Neuronal stem cell (in vitro differentiated cells): Measurements from ENCODE around the gene SMURF2.

Experiments
- DNase-seq: peaks from one replicate; pipeline ENCODE4 v3.0.0-alpha.2; 2013; ENCODE audit warnings: low spot score
- H2AFZ ChIP-seq: one replicate; pipeline ENCODE4 v1.6.1; 2013; ENCODE audit warnings: mild to moderate bottlenecking, low read length, inconsistent platforms
- H2AK5ac ChIP-seq: 2 replicates; pipeline ENCODE4 v1.6.1; 2013; ENCODE audit warnings: low read depth, mild to moderate bottlenecking, inconsistent platforms, low read length, moderate library complexity, mixed read lengths
- H2BK120ac ChIP-seq: 2 replicates; pipeline ENCODE4 v1.6.1; 2013; ENCODE audit warnings: low read depth, mild to moderate bottlenecking, inconsistent platforms, low read length, moderate library complexity, mixed read lengths
- H2BK12ac ChIP-seq: one replicate; pipeline ENCODE4 v1.6.1; 2013; ENCODE audit warnings: low read length, inconsistent platforms
- H2BK15ac ChIP-seq: 2 replicates; pipeline ENCODE4 v1.6.1; 2013; ENCODE audit warnings: mild to moderate bottlenecking, low read length, inconsistent platforms, mixed read lengths
- H2BK5ac ChIP-seq: one replicate; pipeline ENCODE4 v1.6.1; 2013; ENCODE audit warnings: inconsistent platforms, mild to moderate bottlenecking, low read length, moderate library complexity
- H3K14ac ChIP-seq: one replicate; pipeline ENCODE4 v1.6.1; 2013; ENCODE audit warnings: low read length, inconsistent platforms
- H3K18ac ChIP-seq: 2 replicates; pipeline ENCODE4 v1.6.1; 2013; ENCODE audit warnings: low read length, inconsistent platforms
- H3K23ac ChIP-seq: 2 replicates; pipeline ENCODE4 v1.6.1; 2013; ENCODE audit warnings: low read depth, mild to moderate bottlenecking, mixed read lengths, low read length, inconsistent platforms; ENCODE audit not compliant: poor library complexity
- H3K27ac ChIP-seq: replicated peaks from 3 replicates; pipeline ENCODE4 v1.5.1; 2013; ENCODE audit warnings: low read length, inconsistent platforms
- H3K27me3 ChIP-seq, 3 experiments: 2 replicates each; pipeline ENCODE4 v1.6.1; 2013; ENCODE audit warnings: low read length in 3 of 3, mild to moderate bottlenecking in 2 of 3, inconsistent platforms in 1 of 3, low read depth in 1 of 3, mixed read lengths in 1 of 3, moderate library complexity in 1 of 3; ENCODE audit not compliant: control insufficient read depth in 3 of 3, insufficient read depth in 3 of 3
- H3K36me3 ChIP-seq, 2 donors: replicated peaks in 1 of 2; 2 replicates each; pipeline ENCODE4 v1.6.1; 2013; ENCODE audit warnings: low read length in 2 of 2; ENCODE audit not compliant: control insufficient read depth in 2 of 2, insufficient read depth in 2 of 2
- H3K4ac ChIP-seq: 2 replicates; pipeline ENCODE4 v1.6.1; 2013; ENCODE audit warnings: inconsistent platforms, mild to moderate bottlenecking, low read length, moderate library complexity
- H3K4me1 ChIP-seq, 2 donors: 1 replicate in 1 of 2; 2 replicates in 1 of 2; pipeline ENCODE4 v1.6.1; 2013; ENCODE audit warnings: low read length in 2 of 2, low read depth in 1 of 2; ENCODE audit not compliant: control insufficient read depth in 2 of 2, insufficient read depth in 1 of 2
- H3K4me2 ChIP-seq: one replicate; pipeline ENCODE4 v1.6.1; 2013; ENCODE audit warnings: mild to moderate bottlenecking, low read length, inconsistent platforms; ENCODE audit not compliant: insufficient read depth, poor library complexity, severe bottlenecking
- H3K4me3 ChIP-seq, 2 donors: 2 replicates each; pipeline ENCODE4 v1.5.1; 2013; ENCODE audit warnings: low read length in 2 of 2, mild to moderate bottlenecking in 2 of 2, inconsistent platforms in 1 of 2, moderate library complexity in 1 of 2
- H3K79me1 ChIP-seq: one replicate; pipeline ENCODE4 v1.6.1; 2013; ENCODE audit warnings: low read depth, mild to moderate bottlenecking, inconsistent platforms, low read length, moderate library complexity
- H3K9ac ChIP-seq: one replicate; pipeline ENCODE4 v1.6.1; 2013; ENCODE audit warnings: mild to moderate bottlenecking, low read depth, low read length, inconsistent platforms; ENCODE audit not compliant: poor library complexity
- H3K9me3 ChIP-seq, 2 donors: replicated peaks in 1 of 2; 2 replicates each; pipeline versions ENCODE3 to v1.6.1; 2013; ENCODE audit warnings: low read length in 2 of 2, mild to moderate bottlenecking in 2 of 2, inconsistent platforms in 1 of 2, low read depth in 1 of 2, mixed read lengths in 1 of 2, moderate library complexity in 1 of 2; ENCODE audit not compliant: control insufficient read depth in 2 of 2, insufficient read depth in 1 of 2
- H4K8ac ChIP-seq: one replicate; pipeline ENCODE4 v1.6.1; 2013; ENCODE audit warnings: low read depth, mild to moderate bottlenecking, inconsistent platforms, low read length, moderate library complexity
- H4K91ac ChIP-seq: one replicate; pipeline ENCODE4 v1.6.1; 2013; ENCODE audit warnings: low read length, low read depth, mild to moderate bottlenecking, inconsistent platforms; ENCODE audit not compliant: poor library complexity
- WGBS, 2 donors: extraction: QIAGEN DNeasy Blood & Tissue Kit; methylation state at CpG; one replicate each; pipeline ENCODE4 v1.1.7; 2013; ENCODE audit warnings: missing lambda C conversion rate in 2 of 2, mixed read lengths in 1 of 2; ENCODE audit not compliant: insufficient read length in 2 of 2, insufficient replicate concordance in 1 of 2; ENCODE audit errors: extremely low coverage in 2 of 2; 5-methylcytosine and 5-hydroxymethylcytosine counted together

Gene SMURF2

GRCh38 chr17:64585146-64585545 lies 77.0 kb downstream of the SMURF2 start:
- Histone ChIP-seq H2BK120ac (no peak overlapping the region), H4K8ac (no peak overlapping the region)
- no CpG with 5 or more reads among the region's 2 CpGs for WGBS, 2 donors

GRCh38 chr17:64583038-64583437 lies 79.1 kb downstream of the SMURF2 start:
- no peak overlapping the region for H3K14ac ChIP-seq
- no peak overlapping the region for H3K4me3 ChIP-seq
- no peak overlapping the region for H2BK12ac ChIP-seq
- no peak overlapping the region for H3K18ac ChIP-seq
- H3K27me3 ChIP-seq: no peaks in the 10 kb centered on the region
- no peak overlapping the region for H3K4ac ChIP-seq
- no peak overlapping the region for H2BK15ac ChIP-seq
- H2AK5ac ChIP-seq: no peak overlapping the region
- no peaks in the 10 kb centered on the region for H3K79me1 ChIP-seq
- no peak overlapping the region for H3K23ac ChIP-seq
- no peak overlapping the region for H4K91ac ChIP-seq
- H3K4me1 ChIP-seq: no peaks in the 10 kb centered on the region
- WGBS, 2 donors: no CpG with 5 or more reads among the region's 3 CpGs
- no peak for DNase-seq
- H3K36me3 ChIP-seq: peaks cover 2 to 58% of the 10 kb centered on the region in 2 donors
- no peak overlapping the region for H2BK5ac ChIP-seq
- H2BK120ac ChIP-seq: no peak overlapping the region
- H3K9me3 ChIP-seq: no peaks in the 10 kb centered on the region
- H3K4me2 ChIP-seq: no peak overlapping the region
- H2AFZ ChIP-seq: no peak overlapping the region
- H3K9ac ChIP-seq: no peak overlapping the region
- no peak overlapping the region for H3K27ac ChIP-seq
- no peak overlapping the region for H4K8ac ChIP-seq

More at GRCh38 chr17:64585146-64585545, 77.0 kb downstream of the SMURF2 start:
- Histone ChIP-seq H4K91ac (no peak overlapping the region), H3K14ac (no peak overlapping the region), H2BK12ac (no peak overlapping the region), H3K4ac (no peak overlapping the region), H3K4me2 (no peak overlapping the region), H2AK5ac (no peak overlapping the region), H3K18ac (no peak overlapping the region), H3K9ac (no peak overlapping the region), H3K27me3 (no peaks in the 10 kb centered on the region), H3K23ac (no peak overlapping the region), H3K27ac (no peak overlapping the region), H3K36me3 (peaks cover 2 to 50% of the 10 kb centered on the region in 2 donors), H2BK5ac (no peak overlapping the region), H3K79me1 (no peaks in the 10 kb centered on the region), H3K4me3 (no peak overlapping the region), H2BK15ac (no peak overlapping the region), H2AFZ (no peak overlapping the region), H3K4me1 (no peaks in the 10 kb centered on the region), H3K9me3 (no peaks in the 10 kb centered on the region)
- no peak for DNase-seq

GRCh38 chr17:64580384-64581315 lies 81.5 kb downstream of the SMURF2 start:
- Histone ChIP-seq H2BK5ac (no peak overlapping the region), H3K9me3 (no peaks in the 10 kb centered on the region), H3K36me3 (peaks cover 4 to 72% of the 10 kb centered on the region in 2 donors), H2AFZ (no peak overlapping the region), H2BK120ac (no peak overlapping the region), H3K4me1 (no peaks in the 10 kb centered on the region), H2BK12ac (no peak overlapping the region), H3K4me2 (no peak overlapping the region), H3K14ac (no peak overlapping the region), H3K79me1 (no peaks in the 10 kb centered on the region), H3K18ac (no peak overlapping the region), H3K23ac (no peak overlapping the region), H3K27me3 (no peaks in the 10 kb centered on the region), H4K91ac (no peak overlapping the region), H3K9ac (no peak overlapping the region), H4K8ac (no peak overlapping the region), H3K4ac (no peak overlapping the region), H3K27ac (no peak overlapping the region), H2AK5ac (no peak overlapping the region), H3K4me3 (no peak overlapping the region), H2BK15ac (no peak overlapping the region)
- no peak for DNase-seq
- WGBS, 2 donors: no CpG with 5 or more reads among the region's 7 CpGs

GRCh38 chr17:64579917-64580316 lies 82.2 kb downstream of the SMURF2 start:
- no peak overlapping the region for H2AK5ac ChIP-seq
- H4K8ac ChIP-seq: no peak overlapping the region
- peaks cover 4 to 73% of the 10 kb centered on the region in 2 donors for H3K36me3 ChIP-seq
- no CpG with 5 or more reads among the region's 1 CpG for WGBS, 2 donors
- no peak overlapping the region for H3K4ac ChIP-seq
- no peak overlapping the region for H3K23ac ChIP-seq
- H3K4me2 ChIP-seq: no peak overlapping the region
- no peak overlapping the region for H3K14ac ChIP-seq
- no peaks in the 10 kb centered on the region for H3K9me3 ChIP-seq
- DNase-seq: no peak
- H3K27me3 ChIP-seq: no peaks in the 10 kb centered on the region
- no peak overlapping the region for H3K4me3 ChIP-seq
- H4K91ac ChIP-seq: no peak overlapping the region
- H3K9ac ChIP-seq: no peak overlapping the region
- no peak overlapping the region for H2BK5ac ChIP-seq
- no peak overlapping the region for H3K18ac ChIP-seq
- no peak overlapping the region for H2BK120ac ChIP-seq
- H2BK15ac ChIP-seq: no peak overlapping the region
- no peaks in the 10 kb centered on the region for H3K4me1 ChIP-seq
- H2BK12ac ChIP-seq: no peak overlapping the region
- no peak overlapping the region for H2AFZ ChIP-seq
- no peaks in the 10 kb centered on the region for H3K79me1 ChIP-seq
- no peak overlapping the region for H3K27ac ChIP-seq
